IMR-90 (cell line): ENCODE results near the gene SLC25A17. TPM values are rescaled to one million over a fixed set of nuclear protein-coding genes. Genes with fewer than 3 reads are reported as not detected.

Experiments used
- ATAC-seq: fragments of 200-7000 bp; cut with Tn5 transposase; 2 replicates; pipeline ENCODE4 v1.9.1; 2020; ENCODE audit warnings: low read depth, mild to moderate bottlenecking, moderate library complexity
- BruUV-seq: library from RNA; stranded (reverse); fragments of 400-500 nt; replicated peaks from 2 replicates; lab custom pipeline; 2021; lab: Mats Ljungman, UMichigan
- CTCF ChIA-PET: fragments of 300-600 bp; formaldehyde crosslinking; extraction: SDS; loops from one replicate; lab custom pipeline; 2021; ENCODE audit warnings: antibody characterized with exemption; lab: Yijun Ruan, JAX
- POLR2A ChIA-PET: fragments of 300-600 bp; sonication (Branson Sonifier 250); formaldehyde crosslinking; loops from one replicate; lab custom pipeline; 2022; ENCODE audit warnings: antibody characterized with exemption; ENCODE audit not compliant: unreplicated experiment; lab: Charles Lee
- DNase-seq: peaks from one replicate; pipeline ENCODE4 v3.0.0; 2013
- H2AFZ ChIP-seq: replicated peaks from 2 replicates; pipeline ENCODE3; 2013; ENCODE audit warnings: low read length, mild to moderate bottlenecking; ENCODE audit not compliant: poor library complexity
- H2AK5ac ChIP-seq: 2 replicates; pipeline ENCODE4 v1.6.1; 2013; ENCODE audit warnings: low read depth, low read length, inconsistent platforms
- H2AK9ac ChIP-seq: replicated peaks from 2 replicates; pipeline ENCODE3; 2013; ENCODE audit warnings: mild to moderate bottlenecking, low read depth, low read length, moderate library complexity; ENCODE audit not compliant: poor library complexity
- H2BK120ac ChIP-seq: 2 replicates; pipeline ENCODE4 v1.6.1; 2013; ENCODE audit warnings: low read depth, low read length, inconsistent platforms
- H2BK15ac ChIP-seq: 3 replicates; pipeline ENCODE4 v1.6.1; 2013; ENCODE audit warnings: low read depth, low read length, inconsistent platforms
- H2BK20ac ChIP-seq: 2 replicates; pipeline ENCODE4 v1.6.1; 2013; ENCODE audit warnings: low read depth, mild to moderate bottlenecking, inconsistent platforms, low read length, moderate library complexity
- H2BK5ac ChIP-seq: 2 replicates; pipeline ENCODE4 v1.6.1; 2013; ENCODE audit warnings: mild to moderate bottlenecking, low read depth, low read length, inconsistent platforms; ENCODE audit not compliant: poor library complexity, severe bottlenecking
- H3K14ac ChIP-seq: replicated peaks from 2 replicates; pipeline ENCODE4 v1.6.1; 2013; ENCODE audit warnings: low read depth, low read length, inconsistent platforms
- H3K18ac ChIP-seq: 2 replicates; pipeline ENCODE4 v1.6.1; 2013; ENCODE audit warnings: low read depth, low read length, control low read depth
- H3K23ac ChIP-seq: 2 replicates; pipeline ENCODE4 v1.6.1; 2013; ENCODE audit warnings: low read depth, low read length, inconsistent platforms
- H3K27ac ChIP-seq: 2 replicates; pipeline ENCODE4 v1.5.1; 2013; ENCODE audit warnings: mild to moderate bottlenecking, control low read depth, low read length; ENCODE audit not compliant: insufficient read depth
- H3K27me3 ChIP-seq: 2 replicates; pipeline ENCODE4 v1.6.1; 2013; ENCODE audit warnings: low read length; ENCODE audit not compliant: control insufficient read depth, insufficient read depth
- H3K36me3 ChIP-seq: 2 replicates; pipeline ENCODE4 v1.6.1; 2013; ENCODE audit warnings: low read length, mixed read lengths; ENCODE audit not compliant: control insufficient read depth, insufficient read depth
- H3K4ac ChIP-seq: 2 replicates; pipeline ENCODE4 v1.6.1; 2013; ENCODE audit warnings: low read depth, low read length, inconsistent platforms
- H3K4me1 ChIP-seq: 2 replicates; pipeline ENCODE4 v1.6.1; 2013; ENCODE audit warnings: low read length, mixed read lengths; ENCODE audit not compliant: control insufficient read depth, insufficient read depth
- H3K4me2 ChIP-seq: 2 replicates; pipeline ENCODE4 v1.6.1; 2013; ENCODE audit warnings: low read depth, mild to moderate bottlenecking, control low read depth, low read length, moderate library complexity
- H3K4me3 ChIP-seq: 2 replicates; pipeline ENCODE4 v1.5.1; 2013; ENCODE audit warnings: low read depth, mild to moderate bottlenecking, control low read depth, low read length, moderate library complexity; ENCODE audit not compliant: insufficient read depth
- H3K56ac ChIP-seq: 2 replicates; pipeline ENCODE4 v1.6.1; 2013; ENCODE audit warnings: low read length, inconsistent platforms; ENCODE audit not compliant: insufficient read depth; ENCODE audit errors: extremely low read depth
- H3K79me1 ChIP-seq, 2 experiments: 2 replicates each; pipeline ENCODE4 v1.6.1; 2013; ENCODE audit warnings: low read length in 2 of 2, inconsistent platforms in 1 of 2, low read depth in 1 of 2
- H3K9ac ChIP-seq: 2 replicates; pipeline ENCODE4 v1.6.1; 2013; ENCODE audit warnings: low read depth, low read length, control low read depth
- H3K9me1 ChIP-seq: 2 replicates; pipeline ENCODE4 v1.6.1; 2013; ENCODE audit warnings: low read length, inconsistent platforms; ENCODE audit not compliant: insufficient read depth
- H3K9me3 ChIP-seq: 2 replicates; pipeline ENCODE4 v1.6.1; 2013; ENCODE audit warnings: low read length; ENCODE audit not compliant: control insufficient read depth, insufficient read depth
- H4K20me1 ChIP-seq: 2 replicates; pipeline ENCODE4 v1.6.1; 2013; ENCODE audit warnings: low read length, inconsistent platforms; ENCODE audit not compliant: insufficient read depth
- H4K5ac ChIP-seq: 2 replicates; pipeline ENCODE4 v1.6.1; 2013; ENCODE audit warnings: mild to moderate bottlenecking, low read depth, low read length, control low read depth
- H4K8ac ChIP-seq, 2 experiments: 2 replicates each; pipeline ENCODE4 v1.6.1; 2013; ENCODE audit warnings: low read depth in 2 of 2, low read length in 2 of 2, control low read depth in 1 of 2, inconsistent platforms in 1 of 2
- H4K91ac ChIP-seq: 2 replicates; pipeline ENCODE4 v1.6.1; 2013; ENCODE audit warnings: low read depth, low read length, inconsistent platforms; ENCODE audit not compliant: insufficient read depth
- CEBPB ChIP-seq: IDR thresholded peaks from 2 replicates; pipeline ENCODE4 v1.6.1; 2012; ENCODE audit warnings: low read depth, low read length, improper control_type of control experiment
- FOS ChIP-seq: fragments of 150-350 bp; IDR thresholded peaks from 2 replicates; pipeline ENCODE4 v1.6.1; 2016; ENCODE audit warnings: low read depth, low read length
- MAFK ChIP-seq: IDR thresholded peaks from 2 replicates; pipeline ENCODE4 v1.6.1; 2012; ENCODE audit warnings: low read depth, low read length, improper control_type of control experiment
- MAZ ChIP-seq: IDR thresholded peaks from 2 replicates; pipeline ENCODE4 v1.6.1; 2012; ENCODE audit warnings: low read depth, mild to moderate bottlenecking, low read length, improper control_type of control experiment, moderate library complexity, borderline replicate concordance
- MXI1 ChIP-seq: IDR thresholded peaks from 2 replicates; pipeline ENCODE4 v1.6.1; 2012; ENCODE audit warnings: low read depth, mild to moderate bottlenecking, low read length, moderate library complexity, borderline replicate concordance
- NFE2L2 ChIP-seq: fragments of 150-350 bp; IDR thresholded peaks from 2 replicates; pipeline ENCODE4 v1.6.1; 2016; ENCODE audit warnings: low read depth, mild to moderate bottlenecking, low read length
- POLR2A ChIP-seq: IDR thresholded peaks from 2 replicates; pipeline ENCODE4 v1.6.1; 2012; ENCODE audit warnings: mild to moderate bottlenecking, low read depth, low read length
- RAD21 ChIP-seq: IDR thresholded peaks from 2 replicates; pipeline ENCODE4 v1.6.1; 2012; ENCODE audit warnings: low read length, improper control_type of control experiment
- USF2 ChIP-seq: fragments of 150-350 bp; IDR thresholded peaks from 2 replicates; pipeline ENCODE4 v1.6.1; 2017; ENCODE audit warnings: mild to moderate bottlenecking, antibody characterized with exemption, low read length, low read depth
- WGBS, 2 experiments: methylation state at CpG; one replicate each; pipeline versions ENCODE4 v1.1.5 to v1.1.7; 2013; ENCODE audit warnings: missing lambda C conversion rate in 2 of 2; ENCODE audit not compliant: insufficient read length in 1 of 2; ENCODE audit errors: extremely low coverage in 2 of 2; 5-methylcytosine and 5-hydroxymethylcytosine counted together
- dilution Hi-C: fragments of 300-500 bp; cut with HindIII; formaldehyde crosslinking; loops from one replicate; pipeline ENCODE4 v1.14.3; 2018; ENCODE audit warnings: low sequenced_read_pairs; ENCODE audit not compliant: unreplicated experiment
- in situ Hi-C: fragments of 300-500 bp; cut with MboI; formaldehyde crosslinking; loops from 3 replicates; pipeline ENCODE4 v1.14.3; 2019; ENCODE audit warnings: low sequenced_read_pairs, inconsistent platforms, mixed read lengths
- intact Hi-C: fragments of 100-400 bp; cut with micrococcal nuclease; formaldehyde crosslinking; loops from 2 replicates; pipeline ENCODE4 v1.10.0; 2022
- polyA plus RNA-seq, 3 experiments: library from polyadenylated mRNA; depleted of rRNA; stranded (reverse); fragments of >200 nt; gene quantifications; 2 replicates each; pipeline ENCODE4 v1.2.3, GENCODE V29; 2012; ENCODE audit warnings: low replicate concordance in 1 of 3
- total RNA-seq: library from RNA; depleted of rRNA; stranded (reverse); fragments of >200 nt; gene quantifications from 2 replicates; pipeline ENCODE4 v1.2.3, GENCODE V29; 2012

Gene SLC25A17
- total and polyA plus RNA-seq, 2 of the 4 experiments (the other 2 are of a cell fraction), result 19.6 to 36.0 TPM

- H3K14ac ChIP-seq, result peak overlapping the region; percentile 50; the same call in 1 of the 2 replicates
- H4K91ac ChIP-seq, result peak overlapping the region; percentile 53; the same call in 1 of the 2 replicates
- H3K4me3 ChIP-seq, result no peak overlapping the region
- H3K27ac ChIP-seq, result peak overlapping the region; percentile 65
- peak overlapping the region; percentile 62 to 65 for H4K8ac ChIP-seq
- ChIA-PET POLR2A (interaction anchor here (0.5 to 1.1 kb wide), 2 partner anchors 11 to 57 kb away, joined by 4 to 5 read pairs; no protein-coding TSS in a partner anchor), CTCF (no interaction called here)
- intact Hi-C loops (no loop called here), dilution Hi-C loops (no loop called here), in situ Hi-C loops (no loop called here)
- H3K27me3 ChIP-seq, result no peaks in the 10 kb centered on the region
- H3K56ac ChIP-seq, result 0 out of 2 replicates have a peak overlapping the region, but pooled peaks have one; percentile 4
- no peaks in the 10 kb centered on the region for H3K9me3 ChIP-seq
- peak; percentile 74 for ATAC-seq
- H2AFZ ChIP-seq, result peak overlapping the region; percentile 78
- H2BK120ac ChIP-seq, result peak overlapping the region; percentile 76
- 20% methylated on average over 4 of the region's 11 CpGs; no CpG with 5 or more reads in 1 of the 2 experiments for WGBS, 2 experiments
- peak overlapping the region; percentile 79; the same call in 2 of the 3 replicates for H2BK15ac ChIP-seq
- H3K18ac ChIP-seq, result peak overlapping the region; percentile 17; the same call in 1 of the 2 replicates
- peak overlapping the region; percentile 92 for H2AK5ac ChIP-seq
- H3K9me1 ChIP-seq, result peaks cover 14% of the 10 kb centered on the region; the same call in 1 of the 2 replicates
- H3K9ac ChIP-seq, result peak overlapping the region; percentile 24; the same call in 1 of the 2 replicates
- no peaks in the 10 kb centered on the region for H4K20me1 ChIP-seq
- H3K4me2 ChIP-seq, result peak overlapping the region; percentile 37
- peak overlapping the region; percentile 62 for H3K4ac ChIP-seq
- no peak overlapping the region for H2BK5ac ChIP-seq
- H2AK9ac ChIP-seq, result peak overlapping the region; percentile 44
- BruUV-seq, result no TSS peak
- peak overlapping the region; percentile 41; the same call in 1 of the 2 replicates for H4K5ac ChIP-seq
- no peaks in the 10 kb centered on the region for H3K36me3 ChIP-seq
- H2BK20ac ChIP-seq, result peak overlapping the region; percentile 86
- H3K4me1 ChIP-seq, result peaks cover 7% of the 10 kb centered on the region
- peak overlapping the region; percentile 29 for H3K23ac ChIP-seq
- DNase-seq, result peak; percentile 49
- TF ChIP-seq USF2 (0 out of 2 replicates have a peak, but pooled peaks have one; percentile 3), MXI1 (no peak), FOS (no peak), NFE2L2 (no peak), MAZ (no peak), MAFK (no peak), POLR2A (no peak), CEBPB (peak; percentile 1; the same call in 1 of the 2 replicates), RAD21 (no peak)
- H3K79me1 ChIP-seq, result no peaks in the 10 kb centered on the region
Observed at GRCh38 chr22:40720538-40721256, 98.4 kb downstream of the SLC25A17 start.
